Common myeloid progenitor, CD34-positive (primary cell): ENCODE results near the gene SQSTM1.
A peak's percentile ranks its signal among the peaks of the same experiment; 100 is the strongest.

Experiments used
- CTCF ChIA-PET: fragments of 350-600 bp; sonication (Branson Sonifier 250); formaldehyde crosslinking; loops from one replicate; lab custom pipeline; 2021; ENCODE audit warnings: antibody characterized with exemption; lab: Charles Lee
- POLR2A ChIA-PET: fragments of 350-600 bp; sonication (Branson Sonifier 250); formaldehyde crosslinking; loops from one replicate; lab custom pipeline; 2021; ENCODE audit warnings: antibody characterized with exemption; lab: Charles Lee
- DNase-seq, 3 donors: peaks; one replicate each; pipeline versions ENCODE4 v3.0.0 to v3.0.0-alpha.2; 2013
- H3K27ac ChIP-seq, 2 experiments: 1 replicate in 1 of 2; 2 replicates in 1 of 2; pipeline ENCODE4 v1.7.0; 2013; ENCODE audit warnings: inconsistent platforms in 2 of 2, low read length in 2 of 2, mild to moderate bottlenecking in 2 of 2, low read depth in 1 of 2, moderate library complexity in 1 of 2; ENCODE audit not compliant: severe bottlenecking in 2 of 2, insufficient read depth in 1 of 2, poor library complexity in 1 of 2
- H3K27me3 ChIP-seq, 5 experiments: replicated peaks in 2 of 5; 1 replicate in 3 of 5; 2 replicates in 2 of 5; pipeline versions ENCODE4 v1.6.1 to v1.7.0; 2013; ENCODE audit warnings: low read length in 4 of 5, mild to moderate bottlenecking in 2 of 5, moderate library complexity in 2 of 5, inconsistent platforms in 1 of 5; ENCODE audit not compliant: insufficient read depth in 5 of 5, control insufficient read depth in 4 of 5
- H3K36me3 ChIP-seq, 4 experiments: 1 replicate in 2 of 4; 2 replicates in 2 of 4; pipeline versions ENCODE4 v1.6.1 to v1.7.0; 2013; ENCODE audit warnings: low read length in 3 of 4, control low read depth in 1 of 4, mild to moderate bottlenecking in 1 of 4; ENCODE audit not compliant: control insufficient read depth in 4 of 4, insufficient read depth in 4 of 4
- H3K4me1 ChIP-seq, 4 experiments: 1 replicate in 3 of 4; 2 replicates in 1 of 4; pipeline versions ENCODE4 v1.6.1 to v1.7.1; 2013; ENCODE audit warnings: low read length in 3 of 4, mild to moderate bottlenecking in 3 of 4, control low read depth in 1 of 4, inconsistent platforms in 1 of 4, moderate library complexity in 1 of 4; ENCODE audit not compliant: control insufficient read depth in 4 of 4, insufficient read depth in 4 of 4; ENCODE audit errors: control extremely low read depth in 1 of 4
- H3K4me3 ChIP-seq, 7 experiments: 1 replicate in 4 of 7; 2 replicates in 3 of 7; pipeline versions ENCODE4 v1.5.1 to v1.7.0; 2013; ENCODE audit warnings: mild to moderate bottlenecking in 7 of 7, low read length in 6 of 7, moderate library complexity in 6 of 7, inconsistent platforms in 2 of 7, low read depth in 2 of 7, control low read depth in 1 of 7; ENCODE audit not compliant: insufficient read depth in 4 of 7, control insufficient read depth in 1 of 7; ENCODE audit errors: extremely low read depth in 1 of 7
- H3K9me3 ChIP-seq, 5 experiments: 1 replicate in 4 of 5; 2 replicates in 1 of 5; pipeline versions ENCODE4 v1.6.1 to v1.7.1; 2013; ENCODE audit warnings: low read length in 4 of 5, mild to moderate bottlenecking in 2 of 5, inconsistent platforms in 1 of 5, low read depth in 1 of 5, moderate library complexity in 1 of 5; ENCODE audit not compliant: control insufficient read depth in 4 of 5, insufficient read depth in 2 of 5; ENCODE audit errors: control extremely low read depth in 1 of 5
- WGBS: methylation state at CpG from one replicate; pipeline ENCODE4 v1.1.5; 2013; ENCODE audit not compliant: insufficient coverage; 5-methylcytosine and 5-hydroxymethylcytosine counted together

SQSTM1 gene

GRCh38 chr5:179878222-179879002 lies 57.7 kb downstream of the SQSTM1 start:
- no peak for DNase-seq
- 98% methylated on average over 26 of the region's 26 CpGs for WGBS
- CTCF ChIA-PET: interaction anchor here (0.6 kb wide), 2 partner anchors 9 to 194 kb away, joined by 3 read pairs; no protein-coding TSS in a partner anchor

GRCh38 chr5:179879003-179879689 lies 58.4 kb downstream of the SQSTM1 start:
- CTCF ChIA-PET: interaction anchor here (1.0 kb wide), 1 partner anchor 45 kb away, joined by 4 read pairs; no protein-coding TSS in a partner anchor

More at GRCh38 chr5:179878222-179879002, 57.7 kb downstream of the SQSTM1 start:
- H3K36me3 ChIP-seq: peaks cover 11 to 80% (median 58%) of the 10 kb centered on the region in 4 experiments
- H3K27me3 ChIP-seq: no peaks in the 10 kb centered on the region
- no peaks in the 10 kb centered on the region for H3K4me1 ChIP-seq
- no peak overlapping the region for H3K4me3 ChIP-seq
- POLR2A ChIA-PET: interaction anchor here (0.6 kb wide), 1 partner anchor 126 kb away, joined by 3 read pairs; no protein-coding TSS in a partner anchor
- H3K27ac ChIP-seq: peak overlapping the region in 1 of 2 experiments; percentile 15
- peaks cover 2 to 13% (median 8%) of the 10 kb centered on the region in 5 experiments for H3K9me3 ChIP-seq

GRCh38 chr5:179879690-179880010 lies 58.9 kb downstream of the SQSTM1 start:
- Histone ChIP-seq H3K36me3 (peaks cover 15 to 80% (median 63%) of the 10 kb centered on the region in 4 experiments), H3K4me3 (no peak overlapping the region), H3K4me1 (no peaks in the 10 kb centered on the region), H3K27ac (no peak overlapping the region), H3K9me3 (peaks cover 5 to 26% (median 21%) of the 10 kb centered on the region in 5 experiments), H3K27me3 (no peaks in the 10 kb centered on the region)
- POLR2A ChIA-PET: no interaction called here
- no peak for DNase-seq
- 97% methylated on average over 12 of the region's 13 CpGs for WGBS
- CTCF ChIA-PET: interaction anchor here (1.0 to 1.7 kb wide), 2 partner anchors 11 to 45 kb away, joined by 3 to 4 read pairs; no protein-coding TSS in a partner anchor

More at GRCh38 chr5:179879003-179879689, 58.4 kb downstream of the SQSTM1 start:
- no peak overlapping the region for H3K27ac ChIP-seq
- peaks cover 5 to 21% (median 16%) of the 10 kb centered on the region in 5 experiments for H3K9me3 ChIP-seq
- no peak for DNase-seq
- peaks cover 14 to 80% (median 61%) of the 10 kb centered on the region in 4 experiments for H3K36me3 ChIP-seq
- H3K4me3 ChIP-seq: no peak overlapping the region
- 98% methylated on average over 31 of the region's 31 CpGs for WGBS
- no peaks in the 10 kb centered on the region for H3K4me1 ChIP-seq
- H3K27me3 ChIP-seq: no peaks in the 10 kb centered on the region
- POLR2A ChIA-PET: no interaction called here

- Histone ChIP-seq H3K36me3 (peaks cover 15 to 80% (median 64%) of the 10 kb centered on the region in 4 experiments), H3K9me3 (peaks cover 5 to 29% (median 22%) of the 10 kb centered on the region in 5 experiments), H3K27ac (no peak overlapping the region), H3K4me1 (no peaks in the 10 kb centered on the region), H3K4me3 (no peak overlapping the region), H3K27me3 (no peaks in the 10 kb centered on the region)
- CTCF ChIA-PET: interaction anchor here (1.0 to 1.7 kb wide), 2 partner anchors 12 to 44 kb away, joined by 3 to 4 read pairs; no protein-coding TSS in a partner anchor
- DNase-seq: no peak
- POLR2A ChIA-PET: no interaction called here
- 97% methylated on average over 9 of the region's 12 CpGs for WGBS
These were observed 59.5 kb downstream of the SQSTM1 start for GRCh38 chr5:179880066-179880650.

- no peak for DNase-seq
- CTCF ChIA-PET: interaction anchor here (0.6 to 1.7 kb wide), 3 partner anchors 13 to 215 kb away, joined by 3 read pairs; no protein-coding TSS in a partner anchor
- no peak overlapping the region for H3K27ac ChIP-seq
- H3K4me3 ChIP-seq: no peak overlapping the region
- no peaks in the 10 kb centered on the region for H3K4me1 ChIP-seq
- H3K27me3 ChIP-seq: no peaks in the 10 kb centered on the region
- POLR2A ChIA-PET: no interaction called here
- H3K36me3 ChIP-seq: peaks cover 15 to 80% (median 64%) of the 10 kb centered on the region in 4 experiments
- peaks cover 5 to 29% (median 24%) of the 10 kb centered on the region in 5 experiments for H3K9me3 ChIP-seq
- WGBS: 92% methylated on average over 24 of the region's 25 CpGs
These were observed 60.3 kb downstream of the SQSTM1 start for GRCh38 chr5:179880848-179881590.

- DNase-seq: no peak
- H3K36me3 ChIP-seq: peaks cover 15 to 88% (median 69%) of the 10 kb centered on the region in 4 experiments
- no peak overlapping the region for H3K4me3 ChIP-seq
- ChIA-PET POLR2A (no interaction called here), CTCF (interaction anchor here (1.1 to 2.1 kb wide), 2 partner anchors 11 to 13 kb away, joined by 3 to 4 read pairs; no protein-coding TSS in a partner anchor)
- H3K27ac ChIP-seq: no peak overlapping the region
- no peaks in the 10 kb centered on the region for H3K27me3 ChIP-seq
- H3K9me3 ChIP-seq: peaks cover 5 to 29% (median 24%) of the 10 kb centered on the region in 5 experiments
- no peaks in the 10 kb centered on the region for H3K4me1 ChIP-seq
- 91% methylated on average over 1 of the region's 4 CpGs for WGBS
These were observed 61.6 kb downstream of the SQSTM1 start for GRCh38 chr5:179882338-179882737.
